GM18511 (cell line): ENCODE data around the gene RGMA.
"Not testable (repeated sequence)": the region's sequence is repeated elsewhere in the genome, so short reads cannot be mapped to it uniquely, and the experiment has no call there.

Source experiments
- ATAC-seq: cut with Tn5 transposase; IDR thresholded peaks from one replicate; pipeline ENCODE4 v1.9.1; 2021; ENCODE audit warnings: mild to moderate bottlenecking, moderate library complexity; ENCODE audit not compliant: unreplicated experiment

RGMA gene

GRCh38 chr15:93036951-93037819 lies 51.8 kb downstream of the RGMA start:
- ATAC-seq, result no peak

- ATAC-seq, result peak; percentile 88
Observed at GRCh38 chr15:93035953-93036810, 52.8 kb downstream of the RGMA start.

GRCh38 chr15:93035092-93035915 lies 53.7 kb downstream of the RGMA start:
- peak; percentile 32 for ATAC-seq

- ATAC-seq, result no peak
Observed at GRCh38 chr15:93034512-93034911, 54.5 kb downstream of the RGMA start.

GRCh38 chr15:93033434-93034045 lies 55.5 kb downstream of the RGMA start:
- no peak for ATAC-seq

- ATAC-seq, result not testable (repeated sequence)
Observed at GRCh38 chr15:93032515-93033206, 56.4 kb downstream of the RGMA start.

GRCh38 chr15:93031557-93032384 lies 57.2 kb downstream of the RGMA start:
- ATAC-seq, result not testable (repeated sequence)

- no peak for ATAC-seq
Observed at GRCh38 chr15:93031103-93031464, 57.9 kb downstream of the RGMA start.

- peak; percentile 85 for ATAC-seq
Observed at GRCh38 chr15:93030430-93031102, 58.4 kb downstream of the RGMA start.

- no peak for ATAC-seq
Observed at GRCh38 chr15:93029836-93030429, 59.1 kb downstream of the RGMA start.

GRCh38 chr15:93029214-93029835 lies 59.7 kb downstream of the RGMA start:
- no peak for ATAC-seq

- no peak for ATAC-seq
Observed at GRCh38 chr15:93028632-93029213, 60.3 kb downstream of the RGMA start.

- no peak for ATAC-seq
Observed at GRCh38 chr15:93028111-93028631, 60.8 kb downstream of the RGMA start.

GRCh38 chr15:93027413-93027812 lies 61.6 kb downstream of the RGMA start:
- no peak for ATAC-seq

- no peak for ATAC-seq
Observed at GRCh38 chr15:93026380-93026817, 62.6 kb downstream of the RGMA start.

- ATAC-seq, result no peak
Observed at GRCh38 chr15:93025625-93025982, 63.4 kb downstream of the RGMA start.
